ENCODE results near the gene TAF5L. TPM values are rescaled to one million over a fixed set of nuclear protein-coding genes. Genes with fewer than 3 reads are reported as not detected.

Gene TAF5L
- total RNA-seq = 11.0 and 21.7 TPM in 2 replicates

DNA sequence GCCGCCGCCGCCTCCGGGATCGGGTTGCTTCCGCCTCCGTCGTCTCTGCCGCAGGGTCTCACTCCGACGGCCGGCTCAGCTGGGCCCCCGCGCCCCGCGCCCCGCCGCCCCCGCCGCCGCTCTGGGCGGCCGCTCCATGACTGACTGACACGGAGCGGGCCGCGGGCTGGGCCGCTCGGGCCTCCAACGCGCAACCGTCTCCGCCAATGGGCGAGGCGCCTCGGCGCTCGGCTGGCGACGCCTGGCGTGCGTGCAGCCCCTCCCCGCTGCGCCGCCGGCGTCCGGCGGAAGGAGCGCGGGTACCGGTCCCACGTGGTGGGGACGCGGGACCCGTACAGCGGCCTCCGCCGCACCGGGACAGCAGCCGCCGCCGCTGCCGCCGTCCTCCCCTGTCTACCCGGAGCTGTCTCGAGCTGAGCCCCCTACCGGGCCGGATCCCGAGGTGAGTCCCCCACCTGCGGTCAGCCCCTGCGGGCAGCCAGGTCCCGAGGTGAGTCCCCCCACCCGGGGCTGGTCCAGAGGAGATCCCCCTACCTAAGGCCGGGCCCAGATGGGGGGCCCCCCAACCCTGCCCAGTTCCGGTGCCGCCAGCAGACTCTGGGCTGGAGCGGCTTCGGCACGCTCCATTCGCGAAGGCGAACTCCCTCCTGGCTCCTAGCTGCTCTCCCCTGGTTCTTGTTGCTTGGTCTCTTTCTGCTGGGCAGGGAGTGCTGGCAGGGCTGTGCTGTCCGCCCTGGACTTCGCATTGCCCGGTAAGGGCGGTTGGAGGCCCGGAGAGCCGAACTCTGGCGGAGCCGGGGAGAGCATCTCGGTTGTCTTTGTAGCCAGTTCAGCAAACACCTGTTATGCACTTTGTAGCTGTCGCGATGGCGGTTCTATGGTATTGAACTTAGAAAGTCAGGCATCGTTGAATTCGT is at the start of gene TAF5L, which contains the start of gene URB2:
Gene TAF5L (minus strand): TSS at position 208 of the 917 bp plus-strand sequence. CDS start 11,640 bp downstream, outside the sequence.
Gene URB2 (plus strand): TSS at position 333 of the 917 bp plus-strand sequence. CDS start 1,387 bp downstream, outside the sequence.

GRCh38 chr1:229558460-229559335 is 67.2 kb downstream of the TAF5L start, which contains the start of gene ABCB10:
Gene ABCB10, minus strand, starts transcription at chr1:229558707. Its CDS starts 55 bp downstream, at chr1:229558652.

Other genes starting within 250 kb of the TAF5L start
- not detected in 2 replicates for gene ACTA1, start 192.0 kb downstream of the TAF5L start, total RNA-seq
- gene NUP133, start 117.8 kb downstream of the TAF5L start, total RNA-seq = 34.4 and 34.7 TPM in 2 replicates
- gene ABCB10, start 67.4 kb downstream of the TAF5L start, total RNA-seq = 12.1 and 22.0 TPM in 2 replicates
- 7.6 and 18.0 TPM in 2 replicates for gene URB2, start 125 bp upstream of the TAF5L start, total RNA-seq